AG04450 (cell line): ENCODE data around the gene ICAM4. TPM values are rescaled to one million over a fixed set of nuclear protein-coding genes. Genes with fewer than 3 reads are reported as not detected.
"Not testable (repeated sequence)": the region's sequence is repeated elsewhere in the genome, so short reads cannot be mapped to it uniquely, and the experiment has no call there.

ENCODE experiments used
- CTCF ChIA-PET: fragments of 300-600, 350-600 bp; formaldehyde crosslinking; extraction: SDS; loops from one replicate; lab custom pipeline; 2022; ENCODE audit warnings: antibody characterized with exemption, inconsistent platforms; lab: Charles Lee
- POLR2A ChIA-PET: fragments of 350-600 bp; formaldehyde crosslinking; extraction: SDS; loops from one replicate; lab custom pipeline; 2021; ENCODE audit warnings: antibody characterized with exemption, inconsistent platforms; lab: Yijun Ruan, JAX
- DNase-seq: peaks from one replicate; pipeline ENCODE4 v3.0.0-alpha.2; 2011; ENCODE audit warnings: low read depth, low spot score
- H3K27ac ChIP-seq: one replicate; pipeline ENCODE4 v1.5.1; 2012; ENCODE audit warnings: low read depth, low read length, control low read depth
- H3K27me3 ChIP-seq: one replicate; pipeline ENCODE4 v1.6.0; 2012; ENCODE audit warnings: low read length; ENCODE audit not compliant: control insufficient read depth, insufficient read depth
- H3K4me3 ChIP-seq: 2 replicates; pipeline ENCODE4 v1.5.1; 2011; ENCODE audit warnings: mild to moderate bottlenecking, low read depth, low read length, control low read depth
- H3K9me3 ChIP-seq: 2 replicates; pipeline ENCODE4 v1.5.1; 2012; ENCODE audit warnings: low read length; ENCODE audit not compliant: control insufficient read depth, insufficient read depth
- polyA plus RNA-seq: library from polyadenylated mRNA; depleted of rRNA; stranded (reverse); fragments of >200 nt; gene quantifications from 2 replicates; pipeline ENCODE4 v1.2.3, GENCODE V29; 2011; rRNA removed
- small RNA-seq: library from RNA; depleted of rRNA; stranded (forward); fragments of <200 nt; gene quantifications from one replicate; pipeline ENCODE3, GENCODE V24; 2012; ENCODE audit warnings: low read depth; ENCODE audit not compliant: insufficient read length
- TF ChIP-seq, protein P1 (sequence below): IDR thresholded peaks from 2 replicates; pipeline ENCODE4 v1.5.1; 2011; ENCODE audit warnings: low read depth, low read length, control low read depth, inconsistent platforms

Gene ICAM4
- polyA plus RNA-seq, 1 experiment: 2.5 TPM

DNA sequence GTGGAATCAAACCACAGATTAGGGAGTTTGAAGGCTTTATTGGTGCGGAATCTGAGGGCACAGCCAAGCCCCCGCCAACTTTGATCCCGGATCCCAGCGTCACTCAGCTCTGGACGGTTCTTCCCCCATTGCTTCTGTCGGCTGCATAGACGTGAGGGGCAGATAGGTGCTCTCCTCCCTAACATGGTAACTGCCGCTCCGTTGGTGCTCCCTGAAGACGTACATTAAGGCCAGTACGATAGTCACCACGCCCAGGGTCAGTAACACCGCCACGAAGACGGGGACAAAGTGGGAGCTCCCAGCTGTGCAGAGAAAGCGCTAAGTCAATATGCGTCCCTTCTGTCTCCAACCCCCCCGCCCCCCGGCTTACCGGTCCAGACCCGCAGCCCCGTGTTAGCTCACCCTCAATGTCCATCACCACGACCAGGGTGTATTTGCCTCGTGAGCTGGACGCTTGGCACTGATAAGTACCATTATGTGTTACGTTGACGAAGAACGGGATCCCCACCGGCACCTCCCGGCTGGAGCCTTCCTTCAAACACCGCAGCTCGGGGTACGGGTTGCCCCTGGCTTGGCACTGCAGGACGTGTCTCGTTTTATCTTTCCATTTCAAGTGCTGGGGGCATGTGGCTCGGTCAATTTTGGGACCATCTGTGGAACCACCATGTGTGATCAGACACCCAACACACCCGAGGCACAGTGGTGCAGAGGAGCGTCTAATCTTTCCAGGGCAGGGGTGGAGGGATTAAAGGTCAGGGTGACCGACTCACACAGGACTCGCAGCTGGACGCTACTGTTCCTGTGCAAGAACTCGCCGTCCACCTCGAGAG is 47.2 kb downstream of the ICAM4 start:
- TF ChIP-seq, protein P1, sequence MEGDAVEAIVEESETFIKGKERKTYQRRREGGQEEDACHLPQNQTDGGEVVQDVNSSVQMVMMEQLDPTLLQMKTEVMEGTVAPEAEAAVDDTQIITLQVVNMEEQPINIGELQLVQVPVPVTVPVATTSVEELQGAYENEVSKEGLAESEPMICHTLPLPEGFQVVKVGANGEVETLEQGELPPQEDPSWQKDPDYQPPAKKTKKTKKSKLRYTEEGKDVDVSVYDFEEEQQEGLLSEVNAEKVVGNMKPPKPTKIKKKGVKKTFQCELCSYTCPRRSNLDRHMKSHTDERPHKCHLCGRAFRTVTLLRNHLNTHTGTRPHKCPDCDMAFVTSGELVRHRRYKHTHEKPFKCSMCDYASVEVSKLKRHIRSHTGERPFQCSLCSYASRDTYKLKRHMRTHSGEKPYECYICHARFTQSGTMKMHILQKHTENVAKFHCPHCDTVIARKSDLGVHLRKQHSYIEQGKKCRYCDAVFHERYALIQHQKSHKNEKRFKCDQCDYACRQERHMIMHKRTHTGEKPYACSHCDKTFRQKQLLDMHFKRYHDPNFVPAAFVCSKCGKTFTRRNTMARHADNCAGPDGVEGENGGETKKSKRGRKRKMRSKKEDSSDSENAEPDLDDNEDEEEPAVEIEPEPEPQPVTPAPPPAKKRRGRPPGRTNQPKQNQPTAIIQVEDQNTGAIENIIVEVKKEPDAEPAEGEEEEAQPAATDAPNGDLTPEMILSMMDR: no peak
- Histone ChIP-seq H3K9me3 (no peaks in the 10 kb centered on the region), H3K27me3 (no peaks in the 10 kb centered on the region), H3K27ac (peak overlapping the region; percentile 39), H3K4me3 (peak overlapping the region; percentile 89)
- no peak for DNase-seq
- ChIA-PET POLR2A (interaction anchor here (0.6 to 3.5 kb wide), 28 partner anchors 7 to 1187 kb away, joined by 3 to 25 read pairs (median 5); partner anchors contain the start of genes ICAM1, ICAM4, ICAM5 and TYK2), CTCF (interaction anchor here (0.6 to 1.9 kb wide), 8 partner anchors 19 to 403 kb away, joined by 3 to 7 read pairs (median 4); partner anchors contain the start of gene ICAM1)

DNA sequence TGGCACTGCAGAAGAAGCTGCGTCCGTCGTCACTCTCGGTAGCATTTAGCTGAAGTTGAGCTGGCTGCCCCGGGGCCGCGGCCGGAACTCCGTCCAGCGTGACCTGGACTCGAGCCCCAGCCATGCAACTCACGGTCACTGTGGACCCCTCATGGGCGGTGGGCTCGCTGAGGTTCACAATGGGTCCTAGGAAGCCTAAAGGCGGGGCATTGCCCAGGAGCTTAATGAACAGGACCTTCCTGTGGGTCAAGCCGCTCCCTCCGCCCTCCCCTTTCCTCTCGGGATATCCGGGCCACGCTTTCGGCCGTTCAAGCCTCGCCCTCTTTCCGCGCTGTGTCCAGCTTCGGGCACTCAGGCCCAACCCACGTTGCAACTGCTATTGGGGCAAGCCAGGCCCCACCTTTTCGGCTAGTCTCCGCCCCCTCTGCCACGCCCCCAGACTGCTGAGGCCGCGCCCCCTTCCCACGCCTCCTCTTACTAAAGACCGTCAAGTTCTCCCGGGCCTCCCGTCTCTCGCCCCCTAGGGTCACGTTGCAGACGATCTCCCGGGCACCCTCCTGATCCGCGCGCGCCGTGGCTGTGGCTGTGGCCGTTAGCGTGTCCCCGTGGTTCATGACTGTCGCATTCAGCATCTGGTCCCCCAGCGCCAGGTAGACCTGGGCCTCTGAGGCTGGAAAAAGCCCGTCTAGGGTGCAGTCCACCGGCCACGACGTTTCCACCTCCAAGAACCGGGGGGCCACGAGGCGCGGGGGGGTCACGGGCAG is 48.0 kb downstream of the ICAM4 start:
- DNase-seq: peak; percentile 89
- ChIA-PET CTCF (interaction anchor here (0.7 to 1.9 kb wide), 6 partner anchors 20 to 404 kb away, joined by 3 to 6 read pairs (median 4); no protein-coding TSS in a partner anchor), POLR2A (interaction anchor here (0.6 to 3.5 kb wide), 8 partner anchors 17 to 141 kb away, joined by 3 to 25 read pairs (median 6); partner anchors contain the start of genes ICAM4, ICAM5 and TYK2)
- H3K4me3 ChIP-seq: peak overlapping the region; percentile 89
- no peaks in the 10 kb centered on the region for H3K27me3 ChIP-seq
- H3K27ac ChIP-seq: no peak overlapping the region
- no peaks in the 10 kb centered on the region for H3K9me3 ChIP-seq
- TF ChIP-seq, protein P1: peak; percentile 33; the same call in 1 of the 2 replicates

DNA sequence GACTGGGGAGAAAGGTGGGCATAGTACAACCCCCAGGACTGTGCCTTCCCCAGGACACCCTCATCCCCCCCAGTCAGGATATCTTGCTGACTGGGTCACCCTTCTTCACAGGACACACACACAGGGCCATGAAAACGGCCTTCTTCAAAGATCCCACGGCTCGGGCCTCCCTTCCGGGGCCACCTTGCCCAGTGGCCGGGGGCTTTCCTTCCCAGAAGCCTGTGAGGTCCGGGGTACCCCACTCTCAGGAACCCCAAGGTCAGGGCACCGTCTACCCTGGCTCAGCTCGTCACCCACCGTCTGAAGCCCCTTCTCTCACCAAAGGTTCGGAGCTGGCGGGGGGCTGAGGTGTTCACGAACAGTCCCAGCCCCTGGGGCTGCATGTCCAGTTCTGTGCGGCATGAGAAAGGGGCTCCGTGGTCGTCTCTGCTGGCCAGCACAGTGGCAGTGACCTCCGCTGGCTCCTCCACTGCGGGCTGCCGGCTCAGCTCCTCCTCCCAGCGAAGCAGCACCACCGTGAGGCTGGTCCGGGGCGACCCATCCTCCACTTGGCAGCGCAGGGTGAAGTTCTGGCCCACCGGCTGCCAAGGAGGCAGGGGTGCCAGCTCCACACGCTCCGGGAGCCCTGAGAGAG is 48.7 kb downstream of the ICAM4 start:
- no peak for DNase-seq
- Histone ChIP-seq H3K4me3 (no peak overlapping the region; the same call in 1 of the 2 replicates), H3K27me3 (no peaks in the 10 kb centered on the region), H3K27ac (no peak overlapping the region), H3K9me3 (no peaks in the 10 kb centered on the region)
- ChIA-PET POLR2A (interaction anchor here (1.1 kb wide), 1 partner anchor 76 kb away, joined by 5 read pairs; no protein-coding TSS in a partner anchor), CTCF (interaction anchor here (0.7 to 1.1 kb wide), 3 partner anchors 35 to 66 kb away, joined by 3 to 5 read pairs (median 4); no protein-coding TSS in a partner anchor)
- TF ChIP-seq, protein P1: no peak

DNA sequence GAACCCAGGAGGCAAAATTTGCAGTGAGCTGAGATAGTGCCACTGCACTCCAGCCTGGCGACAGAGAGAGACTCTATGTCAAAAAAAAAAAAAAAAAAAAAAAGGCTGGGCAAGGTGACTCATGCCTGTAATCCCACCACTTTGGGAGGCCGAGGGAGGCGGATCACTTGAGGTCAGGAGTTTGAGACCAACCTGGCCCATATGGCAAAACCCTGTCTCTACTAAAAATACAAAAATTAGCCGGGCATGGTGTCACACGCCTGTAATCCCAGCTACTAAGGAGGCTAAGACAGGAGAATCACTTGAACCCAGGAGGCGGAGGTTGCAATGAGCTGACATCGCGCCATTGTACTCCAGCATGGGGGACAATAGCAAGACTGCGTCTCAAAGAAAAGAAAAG is 50.0 kb downstream of the ICAM4 start:
- DNase-seq, H3K9me3 ChIP-seq, H3K4me3 ChIP-seq, H3K27ac ChIP-seq, CTCF ChIA-PET, H3K27me3 ChIP-seq: not testable (repeated sequence)
- POLR2A ChIA-PET: interaction anchor here (0.7 kb wide), 1 partner anchor 47 kb away, joined by 8 read pairs; no protein-coding TSS in a partner anchor

Small RNA genes within 50 kb of the gene (small RNA-seq; reads per million reads assigned to genes)
- gene AC011511.1 (not detected), gene AC011511.4 (not detected)

Other genes starting within 250 kb of the ICAM4 start
- gene SHFL, start 200.6 kb upstream of the ICAM4 start, polyA plus RNA-seq: 25.0 and 25.9 TPM in 2 replicates
- gene ANGPTL6, start 184.3 kb upstream of the ICAM4 start, polyA plus RNA-seq: 0.09 and 0.11 TPM in 2 replicates
- 11.5 and 13.1 TPM in 2 replicates for gene PPAN, start 180.6 kb upstream of the ICAM4 start, polyA plus RNA-seq
- gene P2RY11, start 175.3 kb upstream of the ICAM4 start, polyA plus RNA-seq: 1.0 and 2.1 TPM in 2 replicates
- gene EIF3G, start 167.1 kb upstream of the ICAM4 start, polyA plus RNA-seq: 127 and 146 TPM in 2 replicates
- gene DNMT1, start 92.0 kb upstream of the ICAM4 start, polyA plus RNA-seq: 54.5 and 60.7 TPM in 2 replicates
- 19.7 and 25.1 TPM in 2 replicates for gene S1PR2, start 55.6 kb upstream of the ICAM4 start, polyA plus RNA-seq
- 28.5 and 41.4 TPM in 2 replicates for gene MRPL4, start 34.7 kb upstream of the ICAM4 start, polyA plus RNA-seq
- gene ICAM1, start 15.8 kb upstream of the ICAM4 start, polyA plus RNA-seq: 40.4 and 57.0 TPM in 2 replicates
- 3.8 and 5.3 TPM in 2 replicates for gene ICAM5, start 3.0 kb downstream of the ICAM4 start, polyA plus RNA-seq
- 0.62 and 0.74 TPM in 2 replicates for gene ZGLP1, start 22.9 kb downstream of the ICAM4 start, polyA plus RNA-seq
- 20.8 and 30.0 TPM in 2 replicates for gene FDX2, start 29.1 kb downstream of the ICAM4 start, polyA plus RNA-seq
- 2.2 and 4.1 TPM in 2 replicates for gene RAVER1, start 46.6 kb downstream of the ICAM4 start, polyA plus RNA-seq
- 6.7 and 10.1 TPM in 2 replicates for gene ICAM3, start 52.7 kb downstream of the ICAM4 start, polyA plus RNA-seq
- gene TYK2, start 93.6 kb downstream of the ICAM4 start, polyA plus RNA-seq: 29.1 and 52.8 TPM in 2 replicates
- gene CDC37, start 116.6 kb downstream of the ICAM4 start, polyA plus RNA-seq: 268 and 340 TPM in 2 replicates
- gene PDE4A, start 133.6 kb downstream of the ICAM4 start, polyA plus RNA-seq: 2.9 and 5.1 TPM in 2 replicates
- 46.7 and 64.3 TPM in 2 replicates for gene KEAP1, start 216.4 kb downstream of the ICAM4 start, polyA plus RNA-seq
- gene S1PR5, start 230.5 kb downstream of the ICAM4 start, polyA plus RNA-seq: 0.10 and 0.11 TPM in 2 replicates